ENCODE results near the gene AP4B1. TPM values are rescaled to one million over a fixed set of nuclear protein-coding genes. Genes with fewer than 3 reads are reported as not detected.
A peak's percentile ranks its signal among the peaks of the same experiment; 100 is the strongest.

AP4B1 gene
- polyA plus RNA-seq, 3 donors from 2014 or later, result 9.7 to 21.6 (median 18.6) TPM

GRCh38 chr1:113928187-113928930 lies 23.8 kb upstream of the AP4B1 start:
- peaks cover 24 to 36% (median 29%) of the 10 kb centered on the region in 3 donors for H3K27me3 Mint-ChIP-seq (ENCODE audit: low read depth in 3 of 3)
- H3K9me3 Mint-ChIP-seq, result no peaks in the 10 kb centered on the region
- peak overlapping the region; percentile 97 to 100 (median 99) for H3K27ac Mint-ChIP-seq
- DNase-seq, result no peak
- peaks cover 0 to 8% (median 5%) of the 10 kb centered on the region in 3 donors for H3K36me3 Mint-ChIP-seq
- peaks cover 49 to 50% of the 10 kb centered on the region in 2 donors for H3K4me1 Mint-ChIP-seq
- peak overlapping the region; percentile 93 to 99 (median 97) for H3K4me3 Mint-ChIP-seq

- H3K36me3 Mint-ChIP-seq, result no peaks in the 10 kb centered on the region
- peaks cover 17% of the 10 kb centered on the region in 2 donors for H3K4me1 Mint-ChIP-seq
- DNase-seq, result no peak
- H3K27ac Mint-ChIP-seq, result no peak overlapping the region
- no peaks in the 10 kb centered on the region for H3K9me3 Mint-ChIP-seq
- no peak overlapping the region for H3K4me3 Mint-ChIP-seq
- H3K27me3 Mint-ChIP-seq (ENCODE audit: low read depth in 3 of 3), result peaks cover 7 to 12% (median 10%) of the 10 kb centered on the region in 3 donors
These were observed 19.9 kb upstream of the AP4B1 start for GRCh38 chr1:113924473-113924872.

- H3K27ac Mint-ChIP-seq, result no peak overlapping the region
- peaks cover 3 to 5% of the 10 kb centered on the region in 2 donors for H3K4me1 Mint-ChIP-seq
These were observed 18.4 kb upstream of the AP4B1 start for GRCh38 chr1:113922957-113923356.

GRCh38 chr1:113918243-113918642 lies 13.6 kb upstream of the AP4B1 start:
- Mint-ChIP-seq H3K9me3 (no peaks in the 10 kb centered on the region), H3K4me3 (no peak overlapping the region), H3K36me3 (peaks cover 0 to 5% (median 0%) of the 10 kb centered on the region in 3 donors), H3K27ac (no peak overlapping the region), H3K4me1 (no peaks in the 10 kb centered on the region), H3K27me3 (ENCODE audit: low read depth in 3 of 3) (peaks cover 0 to 4% (median 0%) of the 10 kb centered on the region in 3 donors)
- no peak for DNase-seq

More at GRCh38 chr1:113922957-113923356, 18.4 kb upstream of the AP4B1 start:
- Mint-ChIP-seq H3K4me3 (no peak overlapping the region), H3K36me3 (no peaks in the 10 kb centered on the region), H3K27me3 (ENCODE audit: low read depth in 3 of 3) (peaks cover 0 to 6% (median 4%) of the 10 kb centered on the region in 3 donors), H3K9me3 (no peaks in the 10 kb centered on the region)
- no peak for DNase-seq

- Mint-ChIP-seq H3K4me3 (no peak overlapping the region), H3K27me3 (ENCODE audit: low read depth in 3 of 3) (peaks cover 0 to 3% (median 0%) of the 10 kb centered on the region in 3 donors), H3K27ac (no peak overlapping the region), H3K36me3 (peaks cover 0 to 12% (median under 1%) of the 10 kb centered on the region in 3 donors), H3K9me3 (no peaks in the 10 kb centered on the region), H3K4me1 (no peaks in the 10 kb centered on the region)
- DNase-seq, result no peak
These were observed 12.9 kb upstream of the AP4B1 start for GRCh38 chr1:113917400-113918082.

- Mint-ChIP-seq H3K27ac (no peak overlapping the region), H3K9me3 (no peaks in the 10 kb centered on the region)
- no peak for DNase-seq
These were observed 12.4 kb upstream of the AP4B1 start for GRCh38 chr1:113916974-113917373.

GRCh38 chr1:113913887-113914664 lies 9.5 kb upstream of the AP4B1 start:
- no peaks in the 10 kb centered on the region for H3K4me1 Mint-ChIP-seq
- DNase-seq, result no peak
- no peaks in the 10 kb centered on the region for H3K9me3 Mint-ChIP-seq

More at GRCh38 chr1:113916974-113917373, 12.4 kb upstream of the AP4B1 start:
- Mint-ChIP-seq H3K36me3 (peaks cover 0 to 13% (median 3%) of the 10 kb centered on the region in 3 donors), H3K27me3 (ENCODE audit: low read depth in 3 of 3) (peaks cover 0 to 1% (median 0%) of the 10 kb centered on the region in 3 donors), H3K4me3 (no peak overlapping the region), H3K4me1 (no peaks in the 10 kb centered on the region)

GRCh38 chr1:113913312-113913668 lies 8.7 kb upstream of the AP4B1 start:
- DNase-seq, result no peak
- Mint-ChIP-seq H3K4me1 (peaks cover 0 to 7% of the 10 kb centered on the region in 2 donors), H3K9me3 (no peaks in the 10 kb centered on the region), H3K27ac (no peak overlapping the region), H3K36me3 (peaks cover 12 to 39% (median 19%) of the 10 kb centered on the region in 3 donors), H3K27me3 (ENCODE audit: low read depth in 3 of 3) (no peaks in the 10 kb centered on the region), H3K4me3 (no peak overlapping the region)

More at GRCh38 chr1:113913887-113914664, 9.5 kb upstream of the AP4B1 start:
- no peak overlapping the region for H3K27ac Mint-ChIP-seq
- H3K36me3 Mint-ChIP-seq, result peaks cover 5 to 31% (median 13%) of the 10 kb centered on the region in 3 donors
- no peak overlapping the region for H3K4me3 Mint-ChIP-seq
- no peaks in the 10 kb centered on the region for H3K27me3 Mint-ChIP-seq (ENCODE audit: low read depth in 3 of 3)

- Mint-ChIP-seq H3K9me3 (no peaks in the 10 kb centered on the region), H3K4me1 (peaks cover 0 to 12% of the 10 kb centered on the region in 2 donors), H3K4me3 (no peak overlapping the region), H3K27ac (no peak overlapping the region), H3K36me3 (peaks cover 12 to 45% (median 19%) of the 10 kb centered on the region in 3 donors), H3K27me3 (ENCODE audit: low read depth in 3 of 3) (no peaks in the 10 kb centered on the region)
- no peak for DNase-seq
These were observed 8.2 kb upstream of the AP4B1 start for GRCh38 chr1:113912594-113913311.

- no peak for DNase-seq
- Mint-ChIP-seq H3K36me3 (peaks cover 14 to 34% (median 15%) of the 10 kb centered on the region in 3 donors), H3K9me3 (no peaks in the 10 kb centered on the region), H3K4me1 (peaks cover 58% of the 10 kb centered on the region in 2 donors), H3K27me3 (ENCODE audit: low read depth in 3 of 3) (peaks cover 5 to 18% (median 7%) of the 10 kb centered on the region in 3 donors), H3K27ac (peak overlapping the region; percentile 98 to 100 (median 100)), H3K4me3 (peak overlapping the region; percentile 91 to 100 (median 99))
These were observed 849 bp upstream of the AP4B1 start for GRCh38 chr1:113905435-113905861.

GRCh38 chr1:113904293-113904673 lies 316 bp downstream of the AP4B1 start:
- Mint-ChIP-seq H3K27ac (peak overlapping the region; percentile 98 to 100 (median 100)), H3K27me3 (ENCODE audit: low read depth in 3 of 3) (peaks cover 5 to 18% (median 7%) of the 10 kb centered on the region in 3 donors), H3K36me3 (peaks cover 13 to 41% (median 21%) of the 10 kb centered on the region in 3 donors), H3K9me3 (no peaks in the 10 kb centered on the region), H3K4me1 (peaks cover 62 to 69% of the 10 kb centered on the region in 2 donors), H3K4me3 (peak overlapping the region; percentile 91 to 100 (median 99))
- no peak for DNase-seq

GRCh38 chr1:113903501-113904292 lies 902 bp downstream of the AP4B1 start:
- Mint-ChIP-seq H3K9me3 (no peaks in the 10 kb centered on the region), H3K36me3 (peaks cover 11 to 40% (median 16%) of the 10 kb centered on the region in 3 donors), H3K4me3 (peak overlapping the region; percentile 91 to 100 (median 99)), H3K4me1 (peaks cover 66 to 73% of the 10 kb centered on the region in 2 donors), H3K27me3 (ENCODE audit: low read depth in 3 of 3) (peaks cover 5 to 18% (median 7%) of the 10 kb centered on the region in 3 donors), H3K27ac (peak overlapping the region; percentile 98 to 100 (median 100))
- peak; percentile 22 to 34 (median 28) for DNase-seq

Measured in immature natural killer cell (primary cell).